EL (cell line): ENCODE results near the gene SMAD3.

Source experiments
- DNase-seq: peaks from one replicate; pipeline ENCODE4 v3.0.0-alpha.2; 2016

Gene SMAD3

GRCh38 chr15:67036775-67037555 lies 28.4 kb upstream of the SMAD3 start:
- DNase-seq, result no peak

- DNase-seq, result no peak
Measured at GRCh38 chr15:67037694-67038093, 27.7 kb upstream of the SMAD3 start.

- DNase-seq, result no peak
Measured at GRCh38 chr15:67038736-67039135, 26.7 kb upstream of the SMAD3 start.

- no peak for DNase-seq
Measured at GRCh38 chr15:67039384-67040075, 25.9 kb upstream of the SMAD3 start.

- DNase-seq, result no peak
Measured at GRCh38 chr15:67040277-67040676, 25.1 kb upstream of the SMAD3 start.

- DNase-seq, result peak; percentile 62
Measured at GRCh38 chr15:67042551-67043142, 22.8 kb upstream of the SMAD3 start.

GRCh38 chr15:67043939-67044771 lies 21.2 kb upstream of the SMAD3 start:
- DNase-seq, result peak; percentile 98

- no peak for DNase-seq
Measured at GRCh38 chr15:67047149-67047661, 18.2 kb upstream of the SMAD3 start.

GRCh38 chr15:67048281-67049279 lies 16.8 kb upstream of the SMAD3 start:
- DNase-seq, result peak; percentile 95

- DNase-seq, result peak; percentile 98
Measured at GRCh38 chr15:67049351-67050044, 15.9 kb upstream of the SMAD3 start.

GRCh38 chr15:67050062-67050461 lies 15.3 kb upstream of the SMAD3 start:
- DNase-seq, result no peak

- no peak for DNase-seq
Measured at GRCh38 chr15:67050522-67051087, 14.8 kb upstream of the SMAD3 start.

GRCh38 chr15:67051088-67052045 lies 14.0 kb upstream of the SMAD3 start:
- DNase-seq, result no peak

- DNase-seq, result no peak
Measured at GRCh38 chr15:67054676-67055075, 10.7 kb upstream of the SMAD3 start.

- DNase-seq, result no peak
Measured at GRCh38 chr15:67059127-67059553, 6.3 kb upstream of the SMAD3 start.

- no peak for DNase-seq
Measured at GRCh38 chr15:67061811-67062368, 3.5 kb upstream of the SMAD3 start.

GRCh38 chr15:67062369-67062985 lies 2.9 kb upstream of the SMAD3 start:
- no peak for DNase-seq
